NCI-H345 treated with DMSO at 0.1 percent for 48 hours (cell line): ENCODE measurements around the gene KIF5A.
"Not testable (repeated sequence)": the region's sequence is repeated elsewhere in the genome, so short reads cannot be mapped to it uniquely, and the experiment has no call there.

Experiments used
- DNase-seq: peaks from one replicate; lab custom pipeline; 2025; ENCODE audit not compliant: unreplicated experiment; lab: John Stamatoyannopoulos, UW

Gene KIF5A

DNA sequence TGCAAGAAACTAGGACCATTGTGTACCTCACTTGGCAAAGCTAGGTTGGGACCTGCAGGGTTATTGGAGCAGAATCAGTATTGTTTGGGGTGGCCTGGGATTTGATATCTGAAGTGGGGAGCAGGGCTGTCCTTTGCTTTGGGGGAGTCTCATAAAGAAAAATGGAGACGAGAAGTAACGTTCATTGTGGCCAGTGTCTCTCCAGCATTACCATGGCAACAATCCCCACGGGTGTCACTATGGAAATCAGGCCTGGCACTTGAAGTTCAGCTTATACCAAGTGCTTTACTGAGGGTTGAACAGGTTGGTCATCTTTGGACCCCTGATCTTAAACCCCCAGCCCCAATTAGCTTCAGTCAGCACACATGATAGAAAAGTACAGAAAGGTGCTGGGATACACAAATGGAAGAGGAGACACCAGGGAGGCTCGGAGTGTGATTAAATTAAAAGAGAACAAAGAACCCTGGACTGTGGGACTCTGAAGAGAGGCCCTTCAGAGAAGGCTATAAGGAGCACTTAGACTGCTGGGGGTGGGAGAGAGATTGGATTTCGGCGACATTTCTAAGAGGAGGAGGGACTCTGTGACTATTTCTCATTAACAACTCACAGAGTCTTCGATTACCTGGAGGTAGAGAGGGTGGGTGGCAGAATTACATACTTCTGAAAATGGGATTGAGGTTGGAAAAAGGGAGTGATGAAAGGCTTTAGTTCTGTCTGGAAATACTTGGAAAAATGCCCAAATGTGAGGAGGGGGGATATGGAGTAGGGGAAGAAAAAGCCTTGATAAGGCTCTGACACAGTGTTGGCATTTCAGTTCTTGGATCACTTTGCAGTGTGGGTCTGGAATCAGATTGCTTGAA lies 3.7 kb downstream of the KIF5A start:
- DNase-seq, result no peak

DNA sequence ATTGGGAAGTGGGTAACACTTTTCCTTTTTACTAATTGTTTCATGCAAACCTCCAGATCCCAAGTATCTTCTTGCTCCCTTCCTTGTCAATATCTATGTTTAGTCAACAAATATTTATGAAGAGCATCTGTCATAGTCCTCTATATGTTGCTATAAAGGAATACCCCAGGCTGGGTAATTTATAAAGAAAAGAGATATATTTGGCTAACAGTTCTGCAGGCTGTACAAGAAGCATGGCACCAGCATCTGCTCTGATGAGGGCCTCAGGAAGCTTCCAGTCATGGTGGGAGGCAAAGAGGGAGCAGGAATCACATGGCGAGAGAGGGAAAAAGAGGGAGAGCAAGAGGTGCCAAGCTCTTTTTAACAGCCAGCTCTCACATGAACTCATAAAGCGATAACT lies 4.6 kb downstream of the KIF5A start:
- no peak for DNase-seq

DNA sequence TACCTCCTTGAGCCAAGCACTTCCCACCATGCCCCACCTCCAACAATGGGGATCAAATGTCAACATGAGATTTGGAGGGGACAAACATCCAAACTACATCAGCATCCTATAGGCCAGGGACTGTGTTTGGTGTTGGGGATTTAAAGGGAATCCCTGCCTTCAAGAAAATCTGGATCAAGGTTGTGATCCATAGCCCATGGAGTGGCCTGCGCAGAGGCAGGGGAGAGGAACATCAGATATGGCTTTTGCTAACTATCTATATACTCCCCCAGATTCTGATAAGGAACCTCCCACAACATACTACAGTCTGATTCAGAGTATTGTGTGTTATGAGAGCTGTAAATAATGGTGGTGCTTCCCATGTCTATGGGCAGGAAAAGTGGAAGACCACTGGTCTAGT lies 5.1 kb downstream of the KIF5A start:
- no peak for DNase-seq

DNA sequence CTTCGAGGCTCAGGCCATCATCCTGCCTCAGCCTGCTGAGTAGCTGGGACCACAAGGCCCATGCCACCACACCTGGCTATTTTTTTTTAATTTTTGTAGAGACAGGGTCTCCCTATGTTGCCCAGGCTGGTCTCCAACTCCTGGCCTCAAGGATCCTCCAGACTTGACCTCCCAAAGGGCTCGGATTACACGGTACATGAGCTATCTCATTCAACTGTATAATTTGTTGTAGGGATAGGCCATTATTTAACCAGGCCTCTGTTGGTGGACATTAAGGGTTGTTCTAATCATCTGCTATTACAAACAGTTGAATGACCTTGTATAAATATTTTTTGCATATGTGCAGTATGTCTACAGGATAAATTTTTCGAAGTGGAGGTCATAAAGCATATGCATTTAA lies 9.0 kb downstream of the KIF5A start:
- DNase-seq, result no peak

DNA sequence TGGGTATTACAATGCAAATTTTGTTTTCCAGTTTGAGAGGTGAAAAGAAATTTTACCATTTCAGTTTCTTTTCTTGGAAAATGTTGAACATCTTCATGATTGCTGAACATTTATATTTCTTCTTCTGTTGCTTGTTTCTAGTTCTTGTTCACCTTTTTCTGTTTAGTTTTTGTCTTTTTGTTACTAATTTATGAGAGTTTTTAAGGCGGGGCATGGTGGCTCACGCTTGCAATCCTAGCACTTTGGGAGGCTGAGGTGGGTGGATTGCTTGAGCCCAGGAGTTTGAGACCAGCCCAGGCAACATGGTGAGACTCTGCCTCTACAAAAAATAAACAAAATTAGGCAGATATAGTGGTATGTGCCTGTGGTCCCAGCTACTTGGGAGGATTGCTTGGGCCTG lies 10.7 kb downstream of the KIF5A start:
- no peak for DNase-seq

DNA sequence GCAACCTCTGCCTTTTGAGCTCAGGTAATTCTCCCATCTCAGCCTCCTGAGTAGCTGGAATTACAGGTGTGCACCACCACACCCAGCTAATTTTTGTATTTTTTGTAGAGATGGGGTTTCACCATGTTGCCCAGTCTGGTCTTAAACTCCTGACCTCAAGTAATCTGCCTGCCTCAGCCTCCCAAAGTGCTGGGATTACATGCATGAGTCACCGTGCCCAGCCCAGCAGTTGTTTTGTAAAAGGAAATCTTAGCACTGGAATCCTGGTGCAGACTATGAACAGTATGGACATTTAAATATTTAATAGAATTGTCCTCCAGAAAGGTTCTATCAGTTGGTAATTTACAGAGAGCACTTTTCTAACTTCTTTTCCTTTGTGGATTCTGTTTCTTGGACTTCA lies 11.3 kb downstream of the KIF5A start:
- DNase-seq, result not testable (repeated sequence)

DNA sequence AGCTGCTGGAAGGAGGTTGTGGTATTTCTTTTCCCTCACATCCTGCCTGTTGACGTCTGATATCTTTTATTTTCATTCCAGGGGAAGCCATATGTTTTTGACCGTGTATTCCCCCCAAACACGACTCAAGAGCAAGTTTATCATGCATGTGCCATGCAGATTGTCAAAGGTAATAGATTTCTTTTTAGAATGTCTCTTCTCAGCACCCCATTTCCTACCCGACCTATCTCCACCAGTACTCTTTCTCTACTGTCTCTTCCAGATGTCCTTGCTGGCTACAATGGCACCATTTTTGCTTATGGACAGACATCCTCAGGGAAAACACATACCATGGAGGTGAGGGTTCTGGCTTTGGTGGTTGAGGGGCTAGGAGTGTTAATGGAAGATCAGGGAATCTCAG lies 13.5 kb downstream of the KIF5A start:
- no peak for DNase-seq

DNA sequence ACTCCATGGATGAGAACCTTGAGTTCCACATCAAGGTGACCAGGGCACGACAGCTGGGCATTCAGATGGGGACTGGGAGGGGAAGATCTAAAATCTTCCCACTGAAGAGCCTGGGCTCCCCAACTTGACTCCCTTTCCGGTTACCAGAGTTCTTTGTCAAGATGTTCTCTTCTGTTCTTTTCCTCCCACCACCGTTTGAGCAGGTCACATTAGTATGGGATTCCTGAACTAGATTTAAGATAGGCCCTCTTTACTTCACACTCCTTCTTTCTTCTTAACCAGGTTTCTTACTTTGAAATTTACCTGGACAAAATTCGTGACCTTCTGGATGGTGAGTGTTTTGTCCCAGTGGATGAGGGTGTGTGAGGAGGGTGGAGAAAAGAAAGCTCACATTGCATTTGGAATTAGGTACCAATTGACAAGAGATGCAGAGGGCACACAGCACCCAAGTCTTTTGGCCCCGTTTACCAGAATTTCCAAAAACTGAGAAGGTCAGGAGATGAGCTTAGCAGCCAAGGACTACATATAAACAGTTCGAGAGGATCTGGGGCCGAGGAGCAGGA lies 14.4 kb downstream of the KIF5A start:
- DNase-seq, result no peak

DNA sequence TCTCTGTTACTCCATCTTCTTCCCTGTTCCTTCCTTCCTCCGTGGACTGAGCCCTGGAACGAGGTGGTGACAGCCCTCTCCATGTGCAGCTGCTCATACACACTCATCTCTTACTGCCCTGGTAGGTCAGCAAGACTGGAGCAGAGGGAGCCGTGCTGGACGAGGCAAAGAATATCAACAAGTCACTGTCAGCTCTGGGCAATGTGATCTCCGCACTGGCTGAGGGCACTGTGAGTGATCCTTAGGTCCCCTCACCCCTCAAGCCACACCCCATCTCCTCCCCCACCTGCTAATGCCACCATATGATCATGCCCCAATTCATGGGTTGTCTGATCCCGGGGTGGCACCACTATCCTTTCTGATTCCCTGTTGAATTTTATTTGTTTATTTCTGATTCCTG lies 19.0 kb downstream of the KIF5A start:
- no peak for DNase-seq

DNA sequence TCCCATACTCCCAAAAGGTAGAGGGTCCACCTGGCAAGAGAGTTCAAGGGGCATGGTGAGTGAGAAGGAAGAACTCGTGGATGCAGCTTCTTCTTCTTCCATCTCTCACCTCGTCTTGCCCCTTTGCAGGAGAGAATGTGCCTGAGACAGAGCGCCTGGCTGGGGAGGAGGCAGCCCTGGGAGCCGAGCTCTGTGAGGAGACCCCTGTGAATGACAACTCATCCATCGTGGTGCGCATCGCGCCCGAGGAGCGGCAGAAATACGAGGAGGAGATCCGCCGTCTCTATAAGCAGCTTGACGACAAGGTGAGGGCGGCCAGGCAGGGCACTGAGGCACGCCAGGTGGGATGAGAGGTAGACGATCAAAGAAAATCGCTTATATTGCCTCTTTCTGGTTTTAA lies 20.0 kb downstream of the KIF5A start:
- no peak for DNase-seq

DNA sequence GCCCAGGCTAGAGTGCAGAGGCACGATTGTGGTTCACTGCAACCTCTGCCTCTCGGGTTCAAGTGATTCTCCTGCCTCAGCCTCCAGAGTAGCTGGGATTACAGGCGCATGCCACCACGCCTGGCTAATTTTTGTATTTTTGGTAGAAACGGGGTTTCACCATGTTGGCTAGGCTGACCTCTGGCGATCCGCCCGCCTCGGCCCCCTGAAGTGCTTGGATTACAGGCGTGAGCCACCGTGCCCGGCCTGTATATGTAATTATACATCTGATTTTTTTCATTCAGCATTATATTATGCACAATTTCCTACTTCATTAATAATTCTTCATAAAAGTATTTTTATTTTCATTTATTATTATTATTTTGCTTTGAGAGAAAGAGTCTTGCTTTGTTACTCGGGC lies 20.6 kb downstream of the KIF5A start:
- not testable (repeated sequence) for DNase-seq

DNA sequence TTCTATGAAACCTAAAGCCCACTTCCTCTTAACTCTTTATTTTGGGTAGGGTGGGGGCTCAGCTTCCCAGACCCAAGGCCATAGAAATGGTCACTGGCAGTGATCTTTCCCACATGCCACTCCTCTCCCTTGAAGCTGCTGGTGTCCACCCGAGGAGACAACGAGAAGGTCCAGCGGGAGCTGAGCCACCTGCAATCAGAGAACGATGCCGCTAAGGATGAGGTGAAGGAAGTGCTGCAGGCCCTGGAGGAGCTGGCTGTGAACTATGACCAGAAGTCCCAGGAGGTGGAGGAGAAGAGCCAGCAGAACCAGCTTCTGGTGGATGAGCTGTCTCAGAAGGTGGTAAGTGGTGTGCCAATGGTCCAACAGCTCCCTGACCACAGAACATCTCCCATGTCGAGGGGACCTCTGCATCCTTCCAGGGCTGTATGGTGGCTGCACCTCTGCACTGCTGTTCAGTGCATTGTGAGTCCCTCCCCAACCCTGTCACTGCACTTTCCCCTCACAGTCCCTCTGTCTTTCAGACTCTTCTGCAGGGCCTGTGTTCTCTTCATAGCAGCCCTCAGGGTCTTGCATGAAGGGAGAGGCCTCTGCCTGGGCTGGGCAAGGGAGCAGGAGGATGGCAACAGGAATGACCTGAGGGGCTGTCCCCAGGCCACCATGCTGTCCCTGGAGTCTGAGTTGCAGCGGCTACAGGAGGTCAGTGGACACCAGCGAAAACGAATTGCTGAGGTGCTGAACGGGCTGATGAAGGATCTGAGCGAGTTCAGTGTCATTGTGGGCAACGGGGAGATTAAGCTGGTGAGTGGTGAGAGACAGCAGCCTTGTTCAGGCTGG lies 22.3 kb downstream of the KIF5A start:
- DNase-seq, result no peak

DNA sequence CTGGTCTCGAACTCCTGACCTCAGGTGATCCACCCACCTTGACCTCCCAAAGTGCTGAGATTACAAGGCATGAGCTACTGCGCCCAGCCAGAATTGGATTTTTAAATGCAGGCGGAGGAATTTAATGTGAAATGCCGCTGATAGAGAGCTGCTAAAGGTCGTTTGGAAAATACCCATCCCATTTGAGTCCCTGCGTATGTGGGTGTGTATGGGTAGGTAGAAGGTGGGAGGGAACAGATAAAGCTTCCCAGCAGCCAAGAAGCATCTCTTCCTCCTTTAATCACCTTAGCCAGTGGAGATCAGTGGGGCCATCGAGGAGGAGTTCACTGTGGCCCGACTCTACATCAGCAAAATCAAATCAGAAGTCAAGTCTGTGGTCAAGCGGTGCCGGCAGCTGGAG lies 25.0 kb downstream of the KIF5A start:
- DNase-seq, result no peak

DNA sequence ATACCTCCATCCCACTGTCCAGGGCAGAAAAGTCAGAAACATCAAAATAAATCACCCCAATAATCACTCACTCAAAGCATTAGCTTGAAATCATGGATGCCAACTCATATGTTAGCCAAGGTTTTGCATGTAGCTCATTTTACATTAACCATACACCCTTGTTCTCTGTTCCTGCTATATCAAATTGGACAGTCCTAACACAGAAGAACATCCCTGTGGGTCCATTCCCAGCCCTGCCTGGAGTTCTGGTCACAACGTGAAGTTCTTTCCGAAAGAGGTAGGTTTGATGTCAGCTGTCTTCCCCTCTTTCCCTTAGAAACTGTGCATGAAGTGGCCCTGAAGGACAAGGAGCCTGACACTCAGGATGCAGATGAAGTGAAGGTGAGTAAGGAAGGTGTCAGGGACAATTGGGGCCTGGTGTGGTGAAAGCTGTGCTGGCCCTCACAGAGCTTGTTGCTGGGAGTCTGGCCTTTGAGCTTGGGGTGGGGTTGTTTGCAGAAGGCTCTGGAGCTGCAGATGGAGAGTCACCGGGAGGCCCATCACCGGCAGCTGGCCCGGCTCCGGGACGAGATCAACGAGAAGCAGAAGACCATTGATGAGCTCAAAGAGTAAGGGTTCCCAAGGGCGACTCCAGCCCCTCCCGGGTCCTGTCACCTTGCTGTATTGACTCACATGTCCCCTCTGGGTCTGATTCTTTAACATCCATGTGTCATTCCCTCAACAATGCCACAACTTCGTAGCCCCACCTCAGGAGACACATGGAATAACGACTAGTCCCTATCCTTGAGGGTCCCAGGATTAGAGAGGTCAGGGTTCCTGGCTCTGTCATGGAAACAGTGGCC lies 26.1 kb downstream of the KIF5A start:
- no peak for DNase-seq

DNA sequence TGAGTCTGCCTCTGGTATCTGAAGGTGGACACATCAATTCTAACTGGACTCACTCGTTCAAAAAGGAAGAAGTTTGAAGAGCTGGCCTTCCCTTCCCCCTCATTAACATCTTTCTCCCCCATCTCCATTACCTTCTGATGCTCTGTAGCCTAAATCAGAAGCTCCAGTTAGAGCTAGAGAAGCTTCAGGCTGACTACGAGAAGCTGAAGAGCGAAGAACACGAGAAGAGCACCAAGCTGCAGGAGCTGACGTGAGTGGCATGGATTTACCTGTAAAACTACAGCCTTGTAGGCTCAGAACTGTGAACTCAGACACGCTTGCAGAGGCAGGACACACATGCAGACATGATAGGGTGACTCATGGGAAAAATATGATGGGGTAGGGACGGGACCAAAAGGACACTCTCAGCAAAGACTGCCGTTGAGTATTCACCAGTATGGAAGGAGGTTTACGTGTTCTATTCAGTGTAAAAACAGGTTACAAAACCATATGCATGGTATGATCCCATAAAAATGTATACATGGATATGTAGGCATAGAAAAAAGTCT lies 26.8 kb downstream of the KIF5A start:
- DNase-seq, result no peak

DNA sequence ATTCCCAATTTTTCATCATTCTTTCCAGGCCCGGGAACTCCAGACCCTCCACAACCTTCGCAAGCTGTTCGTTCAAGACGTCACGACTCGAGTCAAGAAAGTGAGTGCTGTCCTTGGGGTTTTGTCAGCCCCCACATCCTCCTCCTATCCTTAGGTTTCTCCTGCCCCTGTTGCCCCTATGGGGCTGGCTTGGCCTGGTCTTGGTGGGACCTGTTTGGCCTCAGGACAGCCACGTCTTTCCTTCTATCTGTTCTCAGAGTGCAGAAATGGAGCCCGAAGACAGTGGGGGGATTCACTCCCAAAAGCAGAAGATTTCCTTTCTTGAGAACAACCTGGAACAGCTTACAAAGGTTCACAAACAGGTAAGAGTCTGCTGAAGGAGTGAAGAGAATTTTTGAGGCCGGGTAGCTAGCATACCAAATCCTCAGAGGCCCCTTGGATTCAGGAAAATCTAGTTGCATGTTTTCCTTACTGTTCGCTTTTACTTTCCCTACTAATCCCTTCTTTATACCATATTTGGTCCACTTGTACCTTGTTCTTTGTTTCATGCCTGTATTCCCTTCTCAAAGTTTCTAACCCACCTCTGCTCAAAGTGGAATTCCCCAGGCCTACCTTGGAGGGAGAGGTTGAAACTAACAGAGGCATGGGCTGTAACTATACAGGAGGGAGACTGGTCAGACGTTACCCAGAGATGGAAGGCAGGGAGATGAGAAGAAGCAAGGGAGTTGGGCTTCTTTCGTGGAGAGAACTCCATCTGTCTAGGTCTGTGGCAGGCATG lies 28.3 kb downstream of the KIF5A start:
- no peak for DNase-seq

DNA sequence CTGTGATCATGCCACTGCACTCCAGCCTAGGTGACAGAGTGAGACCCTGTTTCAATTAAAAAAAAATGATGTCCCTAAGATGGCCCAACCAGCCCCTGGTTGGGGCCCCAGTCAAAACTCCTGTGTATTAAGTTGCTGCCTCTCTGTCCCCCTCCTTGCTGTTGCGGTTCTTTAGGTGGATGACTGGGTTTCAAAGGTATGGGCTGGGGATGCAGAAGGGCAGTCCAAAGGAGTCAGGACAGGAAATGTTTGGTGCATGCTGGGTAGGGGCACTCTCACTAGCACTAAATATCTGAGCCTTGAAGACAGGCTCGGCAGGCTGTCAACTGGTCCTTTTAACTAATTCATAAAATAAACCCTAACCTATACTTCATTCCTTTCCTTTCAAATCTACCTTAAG lies 29.2 kb downstream of the KIF5A start:
- DNase-seq, result no peak

DNA sequence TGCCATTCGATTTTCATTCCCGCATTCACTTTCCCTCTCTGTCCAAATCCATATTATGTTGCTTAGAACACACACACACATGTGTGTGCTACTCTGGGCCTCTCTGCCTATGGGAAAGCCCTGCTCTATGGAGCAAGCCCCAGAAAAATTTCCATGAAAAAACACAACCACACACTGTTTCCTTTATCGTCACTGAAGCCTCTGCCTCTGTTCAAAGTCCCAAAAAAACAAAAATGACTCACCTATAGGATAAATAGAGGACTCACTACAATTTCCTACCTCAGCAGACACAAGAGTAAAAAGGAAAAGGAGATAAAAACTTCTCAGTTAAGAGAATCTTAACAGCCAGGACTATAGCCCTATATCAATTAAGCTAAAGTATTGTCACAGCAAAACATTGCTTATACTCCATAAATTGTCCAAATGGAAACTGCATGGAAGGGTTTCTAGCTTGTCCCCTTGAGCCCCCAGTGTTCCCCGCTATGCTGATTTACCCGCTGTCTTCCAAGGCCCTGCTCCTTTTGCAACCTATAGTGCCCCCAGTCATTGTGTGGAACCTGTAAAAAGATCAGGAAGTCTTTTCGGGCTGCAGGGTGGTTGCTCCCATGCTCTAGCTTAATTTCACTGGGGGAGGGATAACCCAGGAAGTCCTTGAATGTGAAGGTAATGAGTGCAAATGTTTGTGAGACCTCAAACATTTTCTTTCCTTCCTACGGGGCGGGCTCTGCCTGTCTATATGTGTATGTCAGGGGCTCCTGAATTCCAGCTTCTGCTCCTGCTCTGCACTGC lies 30.0 kb downstream of the KIF5A start:
- DNase-seq, result no peak

DNA sequence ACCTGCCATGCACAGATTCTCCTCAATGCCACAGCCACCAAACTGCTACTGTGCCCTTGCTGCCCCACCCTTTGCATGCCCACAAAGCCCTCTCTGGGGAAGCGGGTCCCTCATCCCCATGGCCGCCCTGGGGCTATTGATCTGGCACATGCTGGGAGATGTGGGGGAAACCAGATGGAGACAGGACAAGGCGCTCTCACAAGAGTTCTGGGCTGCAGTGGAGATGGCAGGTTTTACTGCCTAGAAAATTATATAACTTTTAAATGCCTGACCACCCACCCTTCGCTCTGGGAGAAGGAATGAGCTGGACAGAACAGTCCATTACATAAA lies 30.6 kb downstream of the KIF5A start:
- no peak for DNase-seq
